Heart left ventricle (tissue), 16 donors: ENCODE results near the gene GUCA2B. TPM values are rescaled to one million over a fixed set of nuclear protein-coding genes. Genes with fewer than 3 reads are reported as not detected.

ENCODE experiments used
- ATAC-seq, 4 donors: fragments of 200-7000 bp; cut with Tn5 transposase; one replicate each; pipeline ENCODE4 v1.9.1; 2020 to 2022; ENCODE audit warnings: moderate library complexity in 4 of 4, mild to moderate bottlenecking in 3 of 4, moderate number of reproducible peaks in 1 of 4
- DNase-seq, 5 donors: peaks; one replicate each; pipeline ENCODE4 v3.0.0-alpha.2; 2020
- H3K27ac ChIP-seq, 12 donors: fragments of 200-600 bp; sonication (generic) in 4 of 12; one replicate each; pipeline versions ENCODE4 v1.5.0 to v1.8.0; 2016 to 2022; ENCODE audit warnings: mild to moderate bottlenecking in 2 of 12
- H3K27me3 ChIP-seq, 9 donors: fragments of 200-600 bp; sonication (generic) in 2 of 9; one replicate each; pipeline versions ENCODE4 v1.5.1 to v1.8.0; 2016 to 2022; ENCODE audit warnings: mild to moderate bottlenecking in 3 of 9
- H3K36me3 ChIP-seq, 9 donors: fragments of 200-600 bp; sonication (generic) in 2 of 9; one replicate each; pipeline versions ENCODE4 v1.5.0 to v1.8.0; 2018 to 2022; ENCODE audit warnings: mild to moderate bottlenecking in 2 of 9
- H3K4me1 ChIP-seq, 12 donors: fragments of 200-600 bp; sonication (generic) in 4 of 12; one replicate each; pipeline versions ENCODE4 v1.5.0 to v1.8.0; 2016 to 2022; ENCODE audit warnings: mild to moderate bottlenecking in 3 of 12
- H3K4me3 ChIP-seq, 12 donors: fragments of 200-600 bp; sonication (generic) in 4 of 12; one replicate each; pipeline versions ENCODE4 v1.5.0 to v1.8.0; 2017 to 2022; ENCODE audit warnings: mild to moderate bottlenecking in 9 of 12, moderate library complexity in 4 of 12
- H3K9me3 ChIP-seq, 12 donors: fragments of 200-600 bp; sonication (generic) in 4 of 12; one replicate each; pipeline versions ENCODE4 v1.5.0 to v1.8.0; 2016 to 2022; ENCODE audit warnings: mild to moderate bottlenecking in 1 of 12
- POLR2A ChIP-seq, 2 donors: fragments of 450-650 bp; IDR thresholded peaks; one replicate each; pipeline ENCODE4 v1.6.1; 2017; ENCODE audit warnings: antibody characterized with exemption in 2 of 2, mild to moderate bottlenecking in 2 of 2, moderate library complexity in 2 of 2
- WGBS, 4 donors: extraction: QIAGEN DNeasy Blood & Tissue Kit in 2 of 4; methylation state at CpG; one replicate each; pipeline versions ENCODE4 v1.1.5 to v1.1.7; 2013 to 2018; 5-methylcytosine and 5-hydroxymethylcytosine counted together
- intact Hi-C, 10 donors: fragments of 100-400 bp; cut with DNase I; formaldehyde crosslinking; loops; one replicate each; pipeline versions ENCODE4 v1.11.1 to v1.14.2; 2022
- polyA plus RNA-seq, 2 donors: library from polyadenylated mRNA; stranded (reverse); fragments of 200-250 nt; gene quantifications; one replicate each; pipeline ENCODE4 v1.2.3, GENCODE V29; 2013
- total RNA-seq, 9 donors: library from RNA; depleted of rRNA in 2 of 9; stranded (reverse); fragments of >200 nt in 2 of 9; fragmentation: NEBNext Ultra II Directional in 3 of 9; extraction: Animal tissue kit (Norgen Biotek cat#: 25700) in 3 of 9; gene quantifications; one replicate each; pipeline versions ENCODE4 v1.1.0 to v1.2.4, GENCODE V29; 2016 to 2023
- TF ChIP-seq, protein P1 (sequence below), 12 donors: fragments of 200-600 bp; sonication (generic) in 4 of 12; IDR thresholded peaks; one replicate each; pipeline versions ENCODE4 v1.5.0 to v1.8.0; 2018 to 2022; ENCODE audit warnings: antibody characterized with exemption in 12 of 12, mild to moderate bottlenecking in 5 of 12
- donor health status: ischemic (EF 13 %, LVEDD 7.1; RV severe dilation, severe dysfunction).
- donor health status: healthy with polysubstance abuse.
- donor health status: DM: no; HTN: yes; CAD: no.
- donor health status: DM: no; HTN: no; CAD: no.
- donor health status: ischemic (EF 25% LVEDD 6.9; RV normal size, moderate dysfunction).
- donor health status: ischemic (EF 25% LVEDD 5.7; RV mildly dilated, moderate dysfunction).
- donor health status: healthy.
- donor health status: DM: yes; HTN: yes; CAD: no.
- donor health status: ischemic (EF 35%, LVEDD 5.7; RV mildly dilated, moderate dysfunction).
- donor health status: nonischemic (EF 11% LVEDD 7.7; RV severe dilation, severe dysfunction).
- donor health status: DM: yes; HTN: yes; CAD: no.
- donor health status: PGD.
- donor health status: ischemic (EF 29% LVEDD 5.4; RV normal size, mild dysfunction).
- donor health status: nonischemic (EF 23%, LVEDD 6.1; RV moderate dilation, normal function).

The GUCA2B gene
- total and polyA plus RNA-seq, 11 donors, result not detected

DNA sequence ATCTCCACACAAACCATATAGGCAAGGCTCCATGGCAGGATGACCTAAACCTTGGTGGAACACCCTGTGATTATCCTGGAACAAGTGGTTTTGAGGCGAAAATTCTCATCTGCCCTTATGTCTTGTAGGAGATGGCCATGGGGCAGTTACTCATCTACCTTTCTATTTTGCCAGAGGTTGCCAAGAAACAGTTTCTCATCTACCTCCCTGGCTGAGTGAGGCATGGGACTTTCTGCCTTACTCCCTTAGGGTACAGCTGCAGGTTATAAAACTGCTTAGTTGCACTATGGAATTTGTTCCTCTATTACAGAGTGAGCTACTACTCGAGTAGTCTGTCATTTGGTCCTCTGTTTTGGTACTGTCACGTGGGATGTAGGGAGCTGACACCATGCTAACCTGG lies 42.6 kb downstream of the GUCA2B start:
- WGBS, 4 donors, result 92 to 100% (median 96%) methylated on average over 3 of the region's 3 CpGs
- no peak overlapping the region for H3K27ac ChIP-seq
- no peaks in the 10 kb centered on the region for H3K4me1 ChIP-seq
- DNase-seq, result no peak
- H3K4me3 ChIP-seq, result no peak overlapping the region
- intact Hi-C loops, result no loop called here
- H3K27me3 ChIP-seq, result no peaks in the 10 kb centered on the region
- peaks cover 0 to 73% (median 57%) of the 10 kb centered on the region in 9 donors for H3K36me3 ChIP-seq
- ATAC-seq, result no peak
- H3K9me3 ChIP-seq, result no peaks in the 10 kb centered on the region
- TF ChIP-seq POLR2A (IDR thresholded peaks at IDR 0.05), result no peak
- TF ChIP-seq, protein P1, sequence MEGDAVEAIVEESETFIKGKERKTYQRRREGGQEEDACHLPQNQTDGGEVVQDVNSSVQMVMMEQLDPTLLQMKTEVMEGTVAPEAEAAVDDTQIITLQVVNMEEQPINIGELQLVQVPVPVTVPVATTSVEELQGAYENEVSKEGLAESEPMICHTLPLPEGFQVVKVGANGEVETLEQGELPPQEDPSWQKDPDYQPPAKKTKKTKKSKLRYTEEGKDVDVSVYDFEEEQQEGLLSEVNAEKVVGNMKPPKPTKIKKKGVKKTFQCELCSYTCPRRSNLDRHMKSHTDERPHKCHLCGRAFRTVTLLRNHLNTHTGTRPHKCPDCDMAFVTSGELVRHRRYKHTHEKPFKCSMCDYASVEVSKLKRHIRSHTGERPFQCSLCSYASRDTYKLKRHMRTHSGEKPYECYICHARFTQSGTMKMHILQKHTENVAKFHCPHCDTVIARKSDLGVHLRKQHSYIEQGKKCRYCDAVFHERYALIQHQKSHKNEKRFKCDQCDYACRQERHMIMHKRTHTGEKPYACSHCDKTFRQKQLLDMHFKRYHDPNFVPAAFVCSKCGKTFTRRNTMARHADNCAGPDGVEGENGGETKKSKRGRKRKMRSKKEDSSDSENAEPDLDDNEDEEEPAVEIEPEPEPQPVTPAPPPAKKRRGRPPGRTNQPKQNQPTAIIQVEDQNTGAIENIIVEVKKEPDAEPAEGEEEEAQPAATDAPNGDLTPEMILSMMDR (IDR thresholded peaks at IDR 0.05), result no peak

DNA sequence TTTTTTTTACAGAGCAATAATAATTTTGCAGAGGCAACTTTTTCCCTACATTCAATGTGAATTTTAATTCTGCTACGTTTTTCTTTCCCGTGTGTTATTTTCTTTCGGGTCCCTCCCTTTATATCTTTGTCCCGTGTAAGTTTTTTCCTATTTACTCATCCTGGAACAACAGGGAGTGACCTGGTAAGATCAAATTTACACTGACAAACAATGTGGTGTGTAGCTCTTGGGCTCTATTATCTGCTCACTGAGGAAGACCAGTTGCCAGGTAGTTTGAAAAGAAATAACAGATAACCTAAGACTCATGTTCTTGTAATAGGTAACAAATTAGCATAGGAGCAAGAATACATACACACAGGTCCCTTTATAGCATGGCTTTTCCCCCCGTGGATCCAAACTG lies 45.0 kb downstream of the GUCA2B start:
- Histone ChIP-seq H3K27me3 (no peaks in the 10 kb centered on the region), H3K4me1 (no peaks in the 10 kb centered on the region), H3K4me3 (no peak overlapping the region), H3K36me3 (peaks cover 0 to 72% (median 55%) of the 10 kb centered on the region in 9 donors), H3K27ac (no peak overlapping the region), H3K9me3 (peaks cover 0 to 21% (median 10%) of the 10 kb centered on the region in 12 donors)
- no peak for DNase-seq
- intact Hi-C loops, result no loop called here
- 87 to 93% (median 91%) methylated on average over 5 of the region's 5 CpGs for WGBS, 4 donors
- ATAC-seq, result no peak
- TF ChIP-seq, protein P1 (IDR thresholded peaks at IDR 0.05), result no peak
- TF ChIP-seq POLR2A (IDR thresholded peaks at IDR 0.05), result no peak

DNA sequence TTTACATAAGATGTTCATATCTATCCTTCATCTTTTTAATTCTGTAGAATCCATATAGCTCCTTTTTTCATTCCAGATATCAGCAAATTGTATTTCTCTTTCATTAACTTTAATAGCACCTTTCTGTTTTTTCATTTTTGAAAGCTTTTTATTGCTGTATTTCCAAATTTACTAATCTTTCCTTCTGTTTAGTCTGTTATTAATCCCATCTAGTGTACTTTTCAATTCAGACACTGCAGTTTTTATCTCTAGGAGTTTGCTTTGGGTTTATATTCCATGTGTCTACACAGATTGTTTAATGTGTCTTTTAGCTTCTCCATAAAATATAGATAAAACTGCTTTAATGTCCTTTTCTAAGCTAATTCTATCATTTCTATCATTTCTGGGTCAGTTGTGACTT lies 48.8 kb downstream of the GUCA2B start:
- intact Hi-C loops, result no loop called here
- TF ChIP-seq POLR2A (IDR thresholded peaks at IDR 0.05), result no peak
- TF ChIP-seq, protein P1 (IDR thresholded peaks at IDR 0.05), result no peak
- peaks cover 0 to 54% (median 21%) of the 10 kb centered on the region in 9 donors for H3K36me3 ChIP-seq

More for the DNA sequence above, 48.8 kb downstream of the GUCA2B start:
- H3K27me3 ChIP-seq, result no peaks in the 10 kb centered on the region
- no peak for DNase-seq
- no peak overlapping the region for H3K27ac ChIP-seq
- H3K9me3 ChIP-seq, result peaks cover 0 to 21% (median 10%) of the 10 kb centered on the region in 12 donors
- no peak for ATAC-seq
- no peak overlapping the region for H3K4me3 ChIP-seq
- H3K4me1 ChIP-seq, result peaks cover 0 to 1% (median 0%) of the 10 kb centered on the region in 12 donors

Other genes starting within 250 kb of the GUCA2B start
- gene HIVEP3, start 234.5 kb upstream of the GUCA2B start, total RNA-seq, result 10 to 100 TPM in 1 of 9 donors, 1 to 10 TPM in 8; 3.2 to 11.9 (median 5.1) TPM
- gene HIVEP3, start 234.5 kb upstream of the GUCA2B start, polyA plus RNA-seq, result 1 to 10 TPM; 4.1 TPM
- gene GUCA2A, start 11.3 kb downstream of the GUCA2B start, total RNA-seq, result not detected
- gene GUCA2A, start 11.3 kb downstream of the GUCA2B start, polyA plus RNA-seq, result not detected
- 10 to 100 TPM; 33.4 to 48.8 (median 42.3) TPM for gene FOXJ3, start 181.8 kb downstream of the GUCA2B start, total RNA-seq
- gene FOXJ3, start 181.8 kb downstream of the GUCA2B start, polyA plus RNA-seq, result 10 to 100 TPM; 10.8 to 19.2 TPM
- 10 to 100 TPM in 3 of 9 donors, 1 to 10 TPM in 6; 6.2 to 15.3 (median 9.4) TPM for gene RIMKLA, start 227.4 kb downstream of the GUCA2B start, total RNA-seq
- gene RIMKLA, start 227.4 kb downstream of the GUCA2B start, polyA plus RNA-seq, result 1 to 10 TPM; 2.3 to 3.4 TPM